Posterior cingulate gyrus (tissue), 11 donors: Measurements from ENCODE around the gene NFATC1.
A peak's percentile ranks its signal among the peaks of the same experiment; 100 is the strongest.
"Not testable (repeated sequence)": the region's sequence is repeated elsewhere in the genome, so short reads cannot be mapped to it uniquely, and the experiment has no call there.

Experiments used
- DNase-seq, 10 donors: peaks; one replicate each; pipeline versions ENCODE4 v3.0.0 to v3.0.0-alpha.2; 2020 to 2021; ENCODE audit warnings: mixed read lengths in 3 of 10
- intact Hi-C: fragments of 100-400 bp; cut with DNase I; formaldehyde crosslinking; loops from one replicate; pipeline ENCODE4 v1.15.1; 2023

Gene NFATC1

GRCh38 chr18:79496237-79496977 is 100.7 kb downstream of the NFATC1 start:
- intact Hi-C loops, result no loop called here
- peak in 6 of 10 donors; percentile 4 to 74 (median 12) for DNase-seq

- DNase-seq, result peak in 7 of 10 donors; percentile 10 to 74 (median 37)
- intact Hi-C loops, result no loop called here
Measured at GRCh38 chr18:79496978-79497637, 101.4 kb downstream of the NFATC1 start.

GRCh38 chr18:79497638-79498081 is 101.9 kb downstream of the NFATC1 start:
- intact Hi-C loops, result no loop called here
- DNase-seq, result no peak

- intact Hi-C loops, result no loop called here
- DNase-seq, result no peak
Measured at GRCh38 chr18:79498662-79499061, 102.9 kb downstream of the NFATC1 start.

GRCh38 chr18:79501006-79501405 is 105.3 kb downstream of the NFATC1 start:
- intact Hi-C loops, result no loop called here
- no peak for DNase-seq

GRCh38 chr18:79502782-79503181 is 107.1 kb downstream of the NFATC1 start:
- peak in 1 of 10 donors; percentile 21 for DNase-seq
- intact Hi-C loops, result no loop called here

GRCh38 chr18:79503406-79503805 is 107.7 kb downstream of the NFATC1 start:
- DNase-seq, result peak in 2 of 10 donors; percentile 47 to 62
- intact Hi-C loops, result no loop called here

- peak in 2 of 10 donors; percentile 13 to 65 for DNase-seq
- intact Hi-C loops, result no loop called here
Measured at GRCh38 chr18:79504034-79504433, 108.3 kb downstream of the NFATC1 start.

- intact Hi-C loops, result not testable (repeated sequence)
- DNase-seq, result peak in 3 of 10 donors; percentile 4 to 31 (median 18)
Measured at GRCh38 chr18:79504495-79504894, 108.8 kb downstream of the NFATC1 start.

GRCh38 chr18:79505465-79505864 is 109.7 kb downstream of the NFATC1 start:
- DNase-seq, result peak in 2 of 10 donors; percentile 42 to 62
- intact Hi-C loops, result not testable (repeated sequence)

GRCh38 chr18:79506191-79507075 is 110.7 kb downstream of the NFATC1 start:
- intact Hi-C loops, result no loop called here
- peak in 5 of 10 donors; percentile 5 to 74 (median 40) for DNase-seq

- peak in 9 of 10 donors; percentile 25 to 89 (median 45) for DNase-seq
- intact Hi-C loops, result no loop called here
Measured at GRCh38 chr18:79507076-79507545, 111.4 kb downstream of the NFATC1 start.

- DNase-seq, result peak; percentile 43 to 93 (median 73)
- intact Hi-C loops, result no loop called here
Measured at GRCh38 chr18:79507546-79508480, 112.1 kb downstream of the NFATC1 start.

- intact Hi-C loops, result no loop called here
- peak in 6 of 10 donors; percentile 7 to 77 (median 42) for DNase-seq
Measured at GRCh38 chr18:79508565-79509535, 113.1 kb downstream of the NFATC1 start.

GRCh38 chr18:79509536-79509930 is 113.8 kb downstream of the NFATC1 start:
- peak in 3 of 10 donors; percentile 4 to 24 (median 4) for DNase-seq
- intact Hi-C loops, result no loop called here

- intact Hi-C loops, result no loop called here
- DNase-seq, result peak in 6 of 10 donors; percentile 3 to 70 (median 30)
Measured at GRCh38 chr18:79510046-79510685, 114.4 kb downstream of the NFATC1 start.

- peak in 5 of 10 donors; percentile 3 to 81 (median 21) for DNase-seq
- intact Hi-C loops, result no loop called here
Measured at GRCh38 chr18:79510731-79511241, 115.1 kb downstream of the NFATC1 start.
